Activated T-cell treated with anti-CD3 and anti-CD28 coated beads for 1 hour (primary cell): ENCODE results near the gene BCR.
"Not testable (repeated sequence)": the region's sequence is repeated elsewhere in the genome, so short reads cannot be mapped to it uniquely, and the experiment has no call there.

ENCODE experiments used
- DNase-seq: peaks from one replicate; pipeline ENCODE4 v3.0.0-alpha.2; 2020; ENCODE audit warnings: low read depth

BCR gene

GRCh38 chr22:23180301-23180892 lies at the start of gene BCR:
TSS of gene BCR (plus strand) at chr22:23180509. CDS start at chr22:23180961, 452 bp downstream.
- peak; percentile 53 for DNase-seq

- no peak for DNase-seq
Observed at GRCh38 chr22:23130697-23131096, 49.6 kb upstream of the BCR start.

GRCh38 chr22:23131931-23132330 lies 48.4 kb upstream of the BCR start:
- no peak for DNase-seq

GRCh38 chr22:23132376-23133091 lies 47.8 kb upstream of the BCR start:
- DNase-seq, result no peak

- no peak for DNase-seq
Observed at GRCh38 chr22:23133922-23134321, 46.4 kb upstream of the BCR start.

GRCh38 chr22:23136991-23137390 lies 43.3 kb upstream of the BCR start:
- DNase-seq, result not testable (repeated sequence)

GRCh38 chr22:23137468-23137867 lies 42.8 kb upstream of the BCR start:
- DNase-seq, result no peak

GRCh38 chr22:23137905-23138561 lies 42.3 kb upstream of the BCR start:
- DNase-seq, result peak; percentile 15

GRCh38 chr22:23138584-23139435 lies 41.5 kb upstream of the BCR start:
- DNase-seq, result no peak

GRCh38 chr22:23140385-23140784 lies 39.9 kb upstream of the BCR start:
- no peak for DNase-seq

- DNase-seq, result no peak
Observed at GRCh38 chr22:23142546-23143105, 37.7 kb upstream of the BCR start.

GRCh38 chr22:23143119-23143518 lies 37.2 kb upstream of the BCR start:
- DNase-seq, result no peak

GRCh38 chr22:23144432-23144831 lies 35.9 kb upstream of the BCR start:
- no peak for DNase-seq

GRCh38 chr22:23144932-23145877 lies 35.1 kb upstream of the BCR start, which contains the start of gene RAB36:
TSS of gene RAB36 (plus strand) at chr22:23145477. CDS start at chr22:23146617, 1,140 bp downstream.
- DNase-seq, result peak; percentile 79

- no peak for DNase-seq
Observed at GRCh38 chr22:23145878-23146470, 34.3 kb upstream of the BCR start.

GRCh38 chr22:23146478-23147205 lies 33.7 kb upstream of the BCR start:
- no peak for DNase-seq

GRCh38 chr22:23147617-23148387 lies 32.5 kb upstream of the BCR start:
- no peak for DNase-seq

- no peak for DNase-seq
Observed at GRCh38 chr22:23149743-23150238, 30.5 kb upstream of the BCR start.

- no peak for DNase-seq
Observed at GRCh38 chr22:23150762-23151161, 29.5 kb upstream of the BCR start.
